Measurements from ENCODE around the gene SEBOX.

DNA sequence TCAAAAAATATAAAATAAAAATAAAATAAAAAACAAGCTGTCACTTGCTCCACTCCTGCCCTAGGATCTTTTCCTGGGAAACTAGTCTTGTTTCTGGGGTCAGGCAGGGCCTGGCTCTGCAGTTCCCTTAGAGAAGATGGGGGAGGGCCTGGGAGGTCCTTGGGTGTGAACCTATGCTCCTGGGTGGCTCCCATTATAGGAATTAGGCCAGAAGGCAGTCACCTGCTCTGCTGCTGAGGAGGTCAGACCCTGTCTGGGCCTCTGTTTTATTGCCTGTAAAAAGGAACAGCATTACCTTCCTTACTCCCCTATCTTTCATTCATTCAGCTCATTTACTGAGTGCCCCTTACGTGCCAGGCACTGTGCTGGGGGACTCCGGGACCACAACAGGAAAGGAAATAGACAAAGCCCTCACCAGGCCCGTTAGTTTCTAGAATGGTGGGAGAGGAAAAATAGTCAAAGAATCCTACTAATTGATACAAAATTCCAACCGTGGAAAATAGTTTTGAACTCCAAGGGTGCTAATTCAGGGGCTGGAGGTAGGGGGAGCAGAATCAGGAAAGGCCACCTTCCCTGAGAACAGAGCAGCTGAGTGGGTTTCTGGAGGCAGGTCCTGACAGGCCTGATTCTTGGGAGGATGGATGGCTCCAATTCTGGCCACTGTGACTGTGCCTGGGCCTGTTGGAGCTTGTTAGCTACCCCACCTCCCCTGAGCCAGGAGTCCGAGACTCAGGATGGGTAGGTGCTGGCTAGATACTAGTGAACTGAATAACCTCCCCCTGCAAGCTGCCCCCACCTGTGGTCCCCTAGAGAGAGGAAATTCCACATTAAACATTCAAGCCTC is 42.4 kb upstream of the SEBOX start:
- TF ChIP-seq POLR2A (IDR thresholded peaks at IDR 0.05) (no peak), CTCF (IDR thresholded peaks at IDR 0.05 in 4 of 5, conservative IDR thresholded peaks at IDR 0.05 in 1 of 5) (no peak)

All from gastrocnemius medialis (tissue), 4 donors.